ENCODE results near the gene TBC1D9.
A peak's percentile ranks its signal among the peaks of the same experiment; 100 is the strongest.

Gene TBC1D9

GRCh38 chr4:140609548-140610425 is 146.4 kb downstream of the TBC1D9 start:
- Histone ChIP-seq H3K27ac (peak overlapping the region; percentile 19), H3K9me3 (ENCODE audit: control insufficient read depth, low read length) (no peaks in the 10 kb centered on the region), H3K9ac (no peak overlapping the region), H2AFZ (peak overlapping the region; percentile 53), H3K36me3 (ENCODE audit: control insufficient read depth, insufficient read depth, low read length) (no peaks in the 10 kb centered on the region), H3K79me2 (no peaks in the 10 kb centered on the region), H3K27me3 (ENCODE audit: control insufficient read depth, insufficient read depth, low read length) (no peaks in the 10 kb centered on the region), H3K4me1 (no peaks in the 10 kb centered on the region), H3K4me2 (ENCODE audit: low read length) (no peak overlapping the region), H3K4me3 (ENCODE audit: low read depth, low read length) (no peak overlapping the region)
- TF ChIP-seq, protein P1, sequence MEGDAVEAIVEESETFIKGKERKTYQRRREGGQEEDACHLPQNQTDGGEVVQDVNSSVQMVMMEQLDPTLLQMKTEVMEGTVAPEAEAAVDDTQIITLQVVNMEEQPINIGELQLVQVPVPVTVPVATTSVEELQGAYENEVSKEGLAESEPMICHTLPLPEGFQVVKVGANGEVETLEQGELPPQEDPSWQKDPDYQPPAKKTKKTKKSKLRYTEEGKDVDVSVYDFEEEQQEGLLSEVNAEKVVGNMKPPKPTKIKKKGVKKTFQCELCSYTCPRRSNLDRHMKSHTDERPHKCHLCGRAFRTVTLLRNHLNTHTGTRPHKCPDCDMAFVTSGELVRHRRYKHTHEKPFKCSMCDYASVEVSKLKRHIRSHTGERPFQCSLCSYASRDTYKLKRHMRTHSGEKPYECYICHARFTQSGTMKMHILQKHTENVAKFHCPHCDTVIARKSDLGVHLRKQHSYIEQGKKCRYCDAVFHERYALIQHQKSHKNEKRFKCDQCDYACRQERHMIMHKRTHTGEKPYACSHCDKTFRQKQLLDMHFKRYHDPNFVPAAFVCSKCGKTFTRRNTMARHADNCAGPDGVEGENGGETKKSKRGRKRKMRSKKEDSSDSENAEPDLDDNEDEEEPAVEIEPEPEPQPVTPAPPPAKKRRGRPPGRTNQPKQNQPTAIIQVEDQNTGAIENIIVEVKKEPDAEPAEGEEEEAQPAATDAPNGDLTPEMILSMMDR (IDR thresholded peaks at IDR 0.05): peak; percentile 40

DNA sequence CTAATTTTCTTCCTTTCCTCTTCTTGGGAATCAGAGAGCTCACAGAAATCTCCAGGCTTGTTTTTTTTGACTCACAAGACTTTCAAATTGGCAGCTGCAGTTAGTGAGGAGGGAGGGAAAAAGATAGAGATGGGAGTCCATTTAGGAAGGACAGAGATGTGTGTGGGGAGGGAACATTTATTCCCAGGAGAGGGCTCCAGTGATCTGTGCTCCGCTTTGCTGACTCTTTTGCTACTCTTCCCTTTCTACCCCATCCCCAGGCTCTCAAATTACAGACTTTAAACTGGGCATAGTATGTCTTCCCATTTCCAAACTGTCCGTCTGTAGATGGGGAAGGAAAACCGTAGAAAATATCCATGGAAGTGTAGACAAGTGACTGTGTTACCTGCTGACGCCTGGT is 148.3 kb downstream of the TBC1D9 start:
- Histone ChIP-seq H3K27ac (no peak overlapping the region), H3K4me1 (no peaks in the 10 kb centered on the region), H3K9me3 (ENCODE audit: control insufficient read depth, low read length) (no peaks in the 10 kb centered on the region), H2AFZ (no peak overlapping the region), H3K36me3 (ENCODE audit: control insufficient read depth, insufficient read depth, low read length) (no peaks in the 10 kb centered on the region), H3K4me2 (ENCODE audit: low read length) (no peak overlapping the region), H3K4me3 (ENCODE audit: low read depth, low read length) (no peak overlapping the region), H3K79me2 (no peaks in the 10 kb centered on the region), H3K27me3 (ENCODE audit: control insufficient read depth, insufficient read depth, low read length) (no peaks in the 10 kb centered on the region), H3K9ac (no peak overlapping the region)
- TF ChIP-seq, protein P1 (IDR thresholded peaks at IDR 0.05): no peak

GRCh38 chr4:140604544-140604943 is 151.6 kb downstream of the TBC1D9 start:
- H3K4me2 ChIP-seq (ENCODE audit: low read length): no peak overlapping the region

GRCh38 chr4:140603286-140603685 is 152.9 kb downstream of the TBC1D9 start:
- Histone ChIP-seq H3K4me3 (ENCODE audit: low read depth, low read length) (no peak overlapping the region), H3K4me2 (ENCODE audit: low read length) (no peak overlapping the region), H2AFZ (no peak overlapping the region), H3K9ac (no peak overlapping the region), H3K27ac (no peak overlapping the region), H3K79me2 (no peaks in the 10 kb centered on the region), H3K4me1 (no peaks in the 10 kb centered on the region), H3K36me3 (ENCODE audit: control insufficient read depth, insufficient read depth, low read length) (no peaks in the 10 kb centered on the region), H3K9me3 (ENCODE audit: control insufficient read depth, low read length) (no peaks in the 10 kb centered on the region), H3K27me3 (ENCODE audit: control insufficient read depth, insufficient read depth, low read length) (no peaks in the 10 kb centered on the region)
- TF ChIP-seq, protein P1 (IDR thresholded peaks at IDR 0.05): no peak

More at GRCh38 chr4:140604544-140604943, 151.6 kb downstream of the TBC1D9 start:
- H3K27ac ChIP-seq: no peak overlapping the region
- no peaks in the 10 kb centered on the region for H3K27me3 ChIP-seq (ENCODE audit: control insufficient read depth, insufficient read depth, low read length)
- H3K9me3 ChIP-seq (ENCODE audit: control insufficient read depth, low read length): no peaks in the 10 kb centered on the region
- H3K4me3 ChIP-seq (ENCODE audit: low read depth, low read length): no peak overlapping the region
- no peak overlapping the region for H2AFZ ChIP-seq
- no peaks in the 10 kb centered on the region for H3K4me1 ChIP-seq
- H3K79me2 ChIP-seq: no peaks in the 10 kb centered on the region
- H3K36me3 ChIP-seq (ENCODE audit: control insufficient read depth, insufficient read depth, low read length): no peaks in the 10 kb centered on the region
- H3K9ac ChIP-seq: no peak overlapping the region
- TF ChIP-seq, protein P1 (IDR thresholded peaks at IDR 0.05): no peak

DNA sequence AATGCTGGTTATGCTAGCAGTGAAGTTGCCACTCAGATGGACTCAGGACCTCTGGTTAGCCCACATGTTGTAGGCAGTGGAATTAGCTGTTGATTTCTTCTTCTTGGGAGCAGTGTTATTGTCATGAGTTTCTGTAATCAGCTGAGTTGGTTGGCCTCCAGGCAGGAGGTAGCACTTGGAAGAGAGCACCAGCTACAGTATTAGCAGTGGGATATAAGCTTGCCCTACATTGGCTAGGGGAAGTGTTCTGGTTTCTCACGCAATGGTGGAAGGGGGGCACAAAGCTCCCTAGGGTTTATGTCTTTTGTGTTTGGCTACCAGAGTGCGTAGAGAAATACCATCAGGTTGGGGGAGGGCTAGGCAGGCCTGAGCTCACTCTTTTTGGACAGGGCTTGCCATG is 153.5 kb downstream of the TBC1D9 start:
- Histone ChIP-seq H3K36me3 (ENCODE audit: control insufficient read depth, insufficient read depth, low read length) (no peaks in the 10 kb centered on the region), H3K27ac (no peak overlapping the region), H3K9me3 (ENCODE audit: control insufficient read depth, low read length) (no peaks in the 10 kb centered on the region), H3K79me2 (no peaks in the 10 kb centered on the region), H3K9ac (no peak overlapping the region), H3K4me1 (no peaks in the 10 kb centered on the region), H2AFZ (no peak overlapping the region), H3K27me3 (ENCODE audit: control insufficient read depth, insufficient read depth, low read length) (no peaks in the 10 kb centered on the region), H3K4me2 (ENCODE audit: low read length) (no peak overlapping the region), H3K4me3 (ENCODE audit: low read depth, low read length) (no peak overlapping the region)
- TF ChIP-seq, protein P1 (IDR thresholded peaks at IDR 0.05): no peak

Measured in parathyroid adenoma (tissue), 2 donors.